GM18498 (cell line): ENCODE measurements around the gene PIGN.

Source experiments
- ATAC-seq: cut with Tn5 transposase; IDR thresholded peaks from one replicate; pipeline ENCODE4 v1.9.1; 2021; ENCODE audit warnings: mild to moderate bottlenecking, moderate library complexity; ENCODE audit not compliant: unreplicated experiment

The PIGN gene

GRCh38 chr18:62186774-62187542 is at the start of gene PIGN, which contains the start of gene RELCH:
Gene PIGN, minus strand, starts transcription at chr18:62187056. Its CDS starts 25,703 bp downstream, at chr18:62161353.
Gene RELCH, plus strand, starts transcription at chr18:62187255. Its CDS starts 251 bp downstream, at chr18:62187506.
- ATAC-seq, result peak; percentile 93

- ATAC-seq, result no peak
Observed at GRCh38 chr18:62236252-62236651, 49.4 kb upstream of the PIGN start.

DNA sequence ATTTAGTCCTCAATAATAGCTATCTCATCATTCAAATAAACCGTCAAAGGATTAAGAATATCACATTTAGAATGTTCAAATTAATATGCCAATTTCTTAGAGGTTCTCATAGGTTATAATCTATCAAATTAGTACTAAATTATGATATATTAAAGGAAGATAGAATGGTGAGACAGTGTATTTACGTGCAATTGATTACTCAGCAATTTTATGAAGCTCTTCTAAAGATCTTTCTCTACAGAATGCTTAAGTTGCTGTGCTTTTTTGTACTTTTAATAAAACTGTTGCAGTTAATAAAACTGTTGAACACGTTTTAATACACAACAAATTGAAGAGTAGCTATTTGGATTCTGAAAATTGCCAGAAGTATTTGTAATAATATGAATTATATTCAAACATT is 39.2 kb upstream of the PIGN start:
- ATAC-seq, result no peak

DNA sequence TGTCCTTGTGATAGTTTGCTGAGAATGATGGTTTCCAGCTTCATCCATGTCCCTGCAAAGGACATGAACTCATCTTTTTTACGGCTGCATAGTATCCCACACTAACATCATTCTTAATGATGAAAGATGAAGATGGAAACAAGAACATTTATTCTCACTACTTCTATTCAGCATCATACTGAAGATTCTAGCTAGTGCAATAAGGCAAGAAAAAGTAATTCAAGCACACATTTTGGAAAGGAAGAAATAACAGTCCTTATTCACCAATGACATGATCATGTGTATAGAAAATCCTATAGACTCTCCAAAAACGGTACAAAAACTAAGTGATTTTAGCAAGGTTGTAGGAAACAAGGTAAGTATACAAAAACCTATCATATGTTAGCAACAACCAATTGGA is 37.4 kb upstream of the PIGN start:
- no peak for ATAC-seq

DNA sequence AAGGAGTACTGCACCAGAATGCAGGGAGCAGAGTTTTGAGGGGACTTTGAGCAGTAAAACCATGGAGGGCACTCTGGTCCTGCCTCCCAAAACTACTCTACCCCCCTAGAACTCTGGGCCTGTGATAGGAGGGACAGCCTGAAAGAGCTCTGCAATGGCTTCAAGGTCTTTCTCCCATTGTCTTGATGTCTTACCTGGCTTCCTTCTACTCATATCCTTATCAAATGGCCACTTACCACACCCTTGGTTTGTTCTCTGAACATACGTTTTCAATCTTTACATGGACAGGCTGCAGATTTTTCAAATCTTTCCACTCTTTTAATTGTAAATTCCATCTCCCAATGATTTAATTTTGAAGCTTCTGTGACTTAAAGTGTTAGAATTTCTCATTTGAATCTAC is 27.9 kb upstream of the PIGN start:
- ATAC-seq, result no peak

DNA sequence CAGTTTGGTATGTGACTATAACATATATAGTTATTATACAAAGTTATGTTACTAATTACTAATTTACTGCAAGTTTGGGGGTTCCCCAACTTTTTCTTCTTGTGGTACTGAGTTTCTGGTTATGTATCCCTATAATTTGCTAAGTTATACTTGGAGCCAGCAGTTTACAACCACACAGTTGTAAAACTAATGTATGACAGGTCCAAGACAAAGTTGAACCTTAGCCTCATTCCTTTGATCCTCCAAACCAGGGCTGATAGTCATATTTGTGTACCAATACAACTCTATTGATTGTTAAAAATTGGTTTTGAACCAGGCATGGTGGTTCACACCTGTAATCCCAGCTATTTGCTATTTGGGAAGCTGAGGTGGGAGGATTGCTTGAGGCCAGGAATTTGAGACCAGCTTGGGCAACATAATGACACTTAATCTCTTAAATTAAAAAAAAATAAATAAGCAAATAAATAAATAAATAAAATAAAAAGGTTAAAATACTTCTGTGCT is 24.5 kb upstream of the PIGN start:
- ATAC-seq, result no peak

- no peak for ATAC-seq
Observed at GRCh38 chr18:62210138-62210537, 23.3 kb upstream of the PIGN start.

- ATAC-seq, result no peak
Observed at GRCh38 chr18:62209046-62209445, 22.2 kb upstream of the PIGN start.

GRCh38 chr18:62206593-62206992 is 19.7 kb upstream of the PIGN start:
- ATAC-seq, result no peak

DNA sequence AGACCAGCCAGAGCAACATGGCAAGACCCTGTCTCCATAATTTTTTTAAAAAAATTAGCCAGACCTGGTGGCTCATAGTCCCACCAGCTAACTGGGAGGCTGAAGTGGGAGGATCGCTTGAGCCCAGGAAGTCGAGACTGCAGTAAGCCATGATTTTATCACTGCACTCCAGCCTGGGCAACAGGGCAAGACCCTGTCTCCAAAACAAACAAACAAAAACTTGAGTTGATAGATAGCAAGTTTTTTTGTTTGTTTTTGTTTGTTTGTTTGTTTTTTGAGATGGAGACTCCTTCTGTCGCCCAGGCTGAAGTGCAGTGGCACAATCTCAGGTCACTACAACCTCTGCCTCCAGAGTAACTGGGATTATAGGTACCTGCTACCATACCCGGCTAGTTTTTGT is 19.0 kb upstream of the PIGN start:
- ATAC-seq, result no peak

DNA sequence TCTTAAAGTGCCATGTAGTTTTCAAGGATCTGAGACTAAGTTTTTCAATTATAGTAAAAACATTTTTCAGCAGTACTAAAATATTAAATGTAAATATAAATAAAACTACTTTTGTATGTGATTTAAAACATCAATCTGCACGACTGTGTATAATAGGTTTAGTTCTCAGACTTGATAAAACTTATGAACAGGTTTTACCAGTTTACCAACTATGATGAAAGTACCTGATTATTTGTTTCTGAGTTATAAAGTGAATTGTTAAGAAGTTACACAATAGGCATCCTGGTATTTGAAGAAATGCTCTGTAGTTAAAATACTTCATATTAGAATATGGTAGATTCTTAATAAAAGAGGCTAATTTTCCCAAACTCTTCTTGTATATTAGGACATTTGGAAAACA is 15.0 kb upstream of the PIGN start:
- no peak for ATAC-seq

GRCh38 chr18:62200121-62200914 is 13.5 kb upstream of the PIGN start:
- no peak for ATAC-seq

DNA sequence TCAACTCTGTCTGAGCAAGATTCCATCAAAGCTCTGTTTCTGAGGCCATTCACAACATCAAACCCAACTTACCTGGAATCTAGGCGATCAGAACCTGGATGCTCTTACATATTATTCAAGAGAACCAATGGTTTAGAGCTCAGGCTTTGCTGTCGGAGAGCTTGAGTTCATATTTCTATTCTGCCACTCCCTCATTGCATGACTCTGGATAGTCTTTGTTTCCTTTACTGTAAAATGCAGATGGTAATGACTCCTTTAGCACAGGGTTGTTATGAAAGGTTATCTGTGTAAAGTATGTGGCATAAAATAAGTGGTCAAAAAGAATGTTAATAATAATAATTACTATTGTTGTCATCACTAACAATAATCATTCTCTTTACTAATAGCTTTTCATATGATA is 12.8 kb upstream of the PIGN start:
- ATAC-seq, result no peak

GRCh38 chr18:62198259-62198658 is 11.4 kb upstream of the PIGN start:
- ATAC-seq, result no peak

DNA sequence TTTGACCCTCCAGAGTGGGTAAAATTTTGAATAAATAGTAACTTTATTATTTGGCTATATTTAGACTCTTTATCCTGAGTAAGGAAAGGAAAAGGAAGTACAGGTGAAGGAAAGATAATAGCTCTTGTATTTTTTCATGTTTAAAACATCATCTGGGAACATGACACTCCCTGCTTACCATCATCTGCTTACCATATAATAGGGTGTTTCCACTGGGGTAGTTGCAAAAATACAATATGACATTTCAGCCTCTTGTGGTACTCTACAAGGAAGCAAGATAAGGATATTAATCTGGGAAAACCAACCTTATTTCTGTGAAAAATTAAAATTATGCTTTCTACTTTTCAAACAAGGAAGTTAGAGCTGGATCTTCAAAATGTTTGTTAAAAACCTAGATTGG is 10.1 kb upstream of the PIGN start:
- ATAC-seq, result no peak

GRCh38 chr18:62196079-62196478 is 9.2 kb upstream of the PIGN start:
- no peak for ATAC-seq

GRCh38 chr18:62189208-62189607 is 2.4 kb upstream of the PIGN start:
- ATAC-seq, result no peak

DNA sequence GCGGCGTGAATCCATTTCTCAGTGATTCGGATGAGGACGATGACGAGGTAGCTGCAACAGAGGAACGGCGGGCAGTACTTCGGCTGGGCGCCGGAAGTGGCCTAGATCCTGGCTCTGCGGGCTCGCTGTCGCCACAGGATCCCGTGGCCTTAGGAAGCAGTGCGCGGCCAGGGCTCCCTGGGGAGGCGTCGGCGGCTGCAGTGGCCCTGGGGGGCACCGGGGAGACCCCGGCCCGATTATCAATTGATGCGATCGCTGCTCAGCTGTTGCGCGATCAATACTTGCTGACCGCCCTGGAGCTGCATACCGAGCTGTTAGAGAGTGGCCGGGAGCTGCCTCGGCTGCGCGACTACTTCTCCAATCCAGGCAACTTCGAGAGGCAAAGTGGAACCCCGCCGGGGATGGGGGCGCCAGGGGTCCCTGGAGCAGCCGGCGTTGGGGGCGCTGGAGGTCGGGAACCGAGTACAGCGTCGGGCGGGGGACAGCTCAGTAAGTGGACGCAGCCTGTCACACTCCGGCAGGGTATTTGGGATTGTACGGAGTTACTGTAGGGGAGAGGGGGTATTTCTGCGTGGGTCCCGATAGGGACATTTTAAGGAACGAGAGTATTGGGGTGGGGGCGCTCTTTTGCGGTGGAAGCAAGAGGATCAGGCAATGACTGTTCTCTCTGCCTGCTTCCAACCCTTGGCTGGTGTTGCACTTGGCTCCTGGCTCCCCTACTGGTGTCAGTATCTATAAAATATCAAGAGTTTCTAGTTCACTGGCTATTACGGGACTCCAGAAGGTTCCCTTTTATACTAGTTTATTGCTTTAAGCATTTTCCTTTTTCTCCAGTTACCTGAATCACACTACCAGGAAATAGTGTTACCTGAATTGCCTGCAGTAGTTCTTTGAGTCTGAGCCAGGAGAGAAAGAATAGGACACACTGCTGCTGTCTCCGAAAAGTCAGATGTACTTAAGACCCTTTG is 971 bp upstream of the PIGN start:
- ATAC-seq, result no peak

GRCh38 chr18:62186499-62186773 is 420 bp downstream of the PIGN start:
- ATAC-seq, result peak; percentile 13

DNA sequence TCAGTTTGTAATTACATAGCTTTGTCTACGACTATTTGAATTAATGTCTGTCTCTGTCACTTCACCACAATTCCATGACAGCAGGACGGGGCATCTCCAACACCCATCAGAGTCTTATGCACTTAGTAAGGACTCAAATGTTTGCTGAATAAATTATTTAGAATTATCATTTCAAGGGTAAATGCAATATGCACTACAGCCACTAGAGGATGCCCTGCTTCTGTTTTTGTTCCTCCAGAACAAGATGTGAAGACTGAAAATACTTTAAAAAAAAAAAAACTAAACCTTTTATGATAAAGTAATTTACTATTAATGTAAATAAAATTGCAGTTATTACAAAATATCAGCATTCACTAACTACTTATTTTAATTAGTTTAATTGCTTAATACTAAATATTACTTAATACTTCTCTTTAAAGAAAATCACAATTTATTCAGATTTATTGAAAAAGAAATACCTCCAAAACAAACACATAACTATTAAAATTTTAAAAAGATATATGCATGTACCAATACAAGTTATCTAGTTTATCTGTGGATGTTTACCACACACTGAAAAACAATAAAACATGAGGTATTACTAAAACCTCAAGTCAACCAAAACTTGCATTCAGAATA is 3.2 kb downstream of the PIGN start:
- ATAC-seq, result no peak

GRCh38 chr18:62182220-62182619 is 4.6 kb downstream of the PIGN start:
- no peak for ATAC-seq
